Glomerular visceral epithelial cell (primary cell): ENCODE measurements around the gene TMEM176A.

Experiments
- DNase-seq: peaks from one replicate; pipeline ENCODE4 v3.0.0-alpha.2; 2016; ENCODE audit errors: extremely low spot score

TMEM176A gene

GRCh38 chr7:150820148-150820547 is 19.6 kb downstream of the TMEM176A start:
- DNase-seq: no peak

GRCh38 chr7:150820578-150821198 is 20.1 kb downstream of the TMEM176A start:
- no peak for DNase-seq

- DNase-seq: no peak
Observed at GRCh38 chr7:150823043-150823442, 22.5 kb downstream of the TMEM176A start.

- no peak for DNase-seq
Observed at GRCh38 chr7:150823484-150824126, 23.0 kb downstream of the TMEM176A start.

GRCh38 chr7:150824379-150825177 is 24.0 kb downstream of the TMEM176A start:
- DNase-seq: no peak

GRCh38 chr7:150826061-150826849 is 25.7 kb downstream of the TMEM176A start:
- no peak for DNase-seq

GRCh38 chr7:150828384-150828783 is 27.8 kb downstream of the TMEM176A start:
- no peak for DNase-seq

- no peak for DNase-seq
Observed at GRCh38 chr7:150829426-150829825, 28.9 kb downstream of the TMEM176A start.

GRCh38 chr7:150830937-150831336 is 30.4 kb downstream of the TMEM176A start:
- DNase-seq: no peak

- no peak for DNase-seq
Observed at GRCh38 chr7:150831851-150832250, 31.3 kb downstream of the TMEM176A start.

GRCh38 chr7:150835019-150835418 is 34.5 kb downstream of the TMEM176A start:
- no peak for DNase-seq

- no peak for DNase-seq
Observed at GRCh38 chr7:150835702-150836280, 35.2 kb downstream of the TMEM176A start.

GRCh38 chr7:150838965-150839650 is 38.5 kb downstream of the TMEM176A start:
- DNase-seq: no peak

GRCh38 chr7:150842018-150842417 is 41.4 kb downstream of the TMEM176A start:
- DNase-seq: no peak

- no peak for DNase-seq
Observed at GRCh38 chr7:150842716-150843115, 42.1 kb downstream of the TMEM176A start.

GRCh38 chr7:150845421-150845861 is 44.9 kb downstream of the TMEM176A start:
- DNase-seq: no peak

GRCh38 chr7:150846291-150847115 is 45.9 kb downstream of the TMEM176A start:
- DNase-seq: no peak

GRCh38 chr7:150847536-150847935 is 47.0 kb downstream of the TMEM176A start:
- DNase-seq: no peak

- DNase-seq: no peak
Observed at GRCh38 chr7:150848111-150848510, 47.5 kb downstream of the TMEM176A start.

GRCh38 chr7:150848561-150849115 is 48.1 kb downstream of the TMEM176A start:
- no peak for DNase-seq
